GM12892 (cell line): ENCODE results near the gene CYTH2.

Experiments used
- POLR2A ChIP-seq: IDR thresholded peaks from 2 replicates; pipeline ENCODE4 v1.6.1; 2011; ENCODE audit warnings: low read depth, low read length, control low read depth
- POLR2AphosphoS5 ChIP-seq: IDR thresholded peaks from 2 replicates; pipeline ENCODE4 v1.6.1; 2011; ENCODE audit warnings: low read depth, low read length, control low read depth

DNA sequence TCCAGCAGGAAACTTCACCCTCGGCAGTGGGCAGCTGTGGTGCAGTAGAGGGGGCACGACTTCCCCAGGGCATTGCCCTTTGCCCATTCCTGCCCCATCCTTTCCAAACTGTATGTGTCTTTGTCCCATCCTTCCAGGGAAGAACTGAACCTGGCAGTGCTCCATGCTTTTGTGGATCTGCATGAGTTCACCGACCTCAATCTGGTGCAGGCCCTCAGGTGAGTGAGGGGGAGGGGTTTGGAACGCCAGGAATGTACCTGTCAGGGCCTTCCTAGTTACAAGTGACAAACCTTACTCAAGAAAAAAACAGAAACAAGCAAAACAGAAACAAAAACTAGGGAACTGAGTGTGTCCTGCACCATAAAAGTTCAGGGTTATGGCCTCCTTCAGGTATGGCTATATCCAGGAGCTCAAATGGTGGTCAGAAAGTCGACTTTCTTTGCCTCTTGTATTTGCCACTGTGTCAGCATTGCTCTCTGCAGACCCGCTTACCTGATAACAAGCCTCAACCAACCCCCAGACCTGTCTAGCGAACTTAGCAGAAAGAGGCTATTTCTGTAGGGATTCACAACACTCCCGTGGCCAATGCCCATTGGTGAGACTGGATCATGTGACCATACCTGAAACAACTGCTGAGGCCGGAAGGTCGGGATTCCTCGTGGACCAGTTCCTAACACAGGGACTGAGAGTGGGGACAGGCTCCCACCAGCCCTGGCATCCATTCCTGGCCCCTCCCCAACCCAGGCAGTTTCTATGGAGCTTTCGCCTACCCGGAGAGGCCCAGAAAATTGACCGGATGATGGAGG, 4.2 kb downstream of the CYTH2 start:
- TF ChIP-seq POLR2AphosphoS5 (no peak), POLR2A (no peak)
